ENCODE measurements around the gene PYDC1.
"Not testable (repeated sequence)": the region's sequence is repeated elsewhere in the genome, so short reads cannot be mapped to it uniquely, and the experiment has no call there.

PYDC1 gene

DNA sequence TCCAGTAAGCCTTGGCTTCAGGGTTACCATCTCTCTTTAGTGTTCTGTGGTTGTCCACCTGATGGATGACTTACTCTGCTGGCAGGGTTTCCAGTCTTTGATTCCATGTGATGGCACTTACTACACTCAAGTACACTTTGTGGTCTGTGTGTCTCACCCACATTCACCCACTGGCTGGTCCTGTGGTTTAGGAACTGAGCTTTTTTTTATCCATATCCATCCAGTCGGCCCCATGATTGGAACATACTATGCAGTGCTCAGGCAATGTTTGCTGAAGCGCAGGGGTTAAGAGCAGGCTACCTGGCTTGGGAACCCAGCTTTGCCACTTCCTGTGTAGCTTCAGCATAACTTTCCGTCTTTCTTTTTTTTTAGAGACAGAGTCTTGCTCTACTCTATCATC, 39.8 kb downstream of the PYDC1 start:
- peak; percentile 56 for DNase-seq

DNA sequence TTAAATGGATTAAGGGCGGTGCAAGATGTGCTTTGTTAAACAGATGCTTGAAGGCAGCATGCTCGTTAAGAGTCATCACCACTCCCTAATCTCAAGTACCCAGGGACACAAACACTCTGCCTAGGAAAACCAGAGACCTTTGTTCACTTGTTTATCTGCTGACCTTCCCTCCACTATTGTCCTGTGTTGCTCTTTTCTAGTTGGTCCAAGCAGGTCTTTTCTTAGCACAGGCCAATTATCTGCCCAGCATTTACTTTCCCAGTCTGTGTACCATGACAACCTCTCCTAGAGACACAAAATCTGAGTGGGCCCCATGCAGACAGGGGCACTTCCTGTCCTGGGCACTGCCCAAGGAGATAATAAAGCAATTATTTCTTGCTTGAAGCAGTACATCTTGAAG, 46.9 kb downstream of the PYDC1 start:
- DNase-seq: not testable (repeated sequence)

DNA sequence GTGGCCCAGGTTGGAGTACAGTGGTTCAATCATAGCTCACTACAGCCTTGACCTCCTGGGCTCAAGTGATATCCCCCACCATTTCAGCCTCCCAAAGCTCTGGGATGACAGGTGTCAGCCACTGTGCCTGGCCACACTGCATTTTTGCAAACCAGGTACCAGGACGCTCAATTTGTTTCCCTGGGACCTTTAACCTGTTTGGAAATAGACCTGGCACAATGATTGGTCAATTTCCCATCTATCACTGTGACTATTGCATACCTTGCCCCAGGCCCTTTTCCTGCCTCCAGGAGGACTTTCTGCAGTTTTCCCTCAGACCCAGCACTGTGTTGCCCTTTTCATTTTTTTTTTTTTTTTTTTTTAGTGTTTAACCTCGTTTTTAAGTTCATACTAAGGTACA, 48.1 kb downstream of the PYDC1 start:
- no peak for DNase-seq

DNA sequence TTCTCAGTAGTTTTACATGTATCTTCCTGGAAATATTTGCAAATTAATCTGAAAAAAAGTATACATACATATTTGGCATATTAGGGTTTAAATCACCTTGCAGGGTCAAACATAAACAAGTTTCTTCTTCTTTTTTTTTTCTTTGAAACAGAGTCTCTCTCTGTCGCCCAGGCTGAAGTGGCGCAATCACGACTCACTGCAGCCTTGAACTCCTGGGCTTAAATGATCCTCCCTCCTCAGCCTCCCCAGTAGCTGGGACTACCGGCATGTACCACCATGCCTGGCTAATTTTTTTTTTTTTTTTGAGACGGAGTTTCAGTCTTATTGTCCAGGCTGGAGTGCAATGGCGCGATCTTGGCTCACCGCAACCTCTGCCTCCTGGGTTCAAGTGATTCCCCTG, 49.6 kb downstream of the PYDC1 start:
- no peak for DNase-seq

Measured in activated CD4-positive, alpha-beta T cell treated with anti-CD3 and anti-CD28 coated beads, Interleukin-2, Interleukin-6, amounts not matched to agents 100 ng/mL and 50 ng/mL, durations not matched to agents 16 hours and 8 hours (primary cell).